GM12878 (cell line): ENCODE measurements around the gene CCDC91. TPM values are rescaled to one million over a fixed set of nuclear protein-coding genes. Genes with fewer than 3 reads are reported as not detected.

Experiments used
- ATAC-seq: fragments of 200-7000 bp; cut with Tn5 transposase; 3 replicates; pipeline ENCODE4 v1.9.1; 2020; ENCODE audit warnings: mild to moderate bottlenecking, moderate library complexity
- BruUV-seq: library from RNA; stranded (reverse); fragments of 400-500 nt; replicated peaks from 2 replicates; lab custom pipeline; 2021; lab: Mats Ljungman, UMichigan
- CTCF ChIA-PET: fragments of 300-600 bp; sonication (Branson Sonifier 250); formaldehyde crosslinking; extraction: SDS; loops from one replicate; lab custom pipeline; 2021; ENCODE audit warnings: inconsistent platforms; lab: Yijun Ruan, JAX
- POLR2A ChIA-PET: fragments of 350-600 bp; formaldehyde crosslinking; extraction: SDS; loops from one replicate; lab custom pipeline; 2021; ENCODE audit warnings: inconsistent platforms; lab: Charles Lee
- RAD21 ChIA-PET: fragments of 300-600 bp; sonication (Branson Sonifier 250); formaldehyde crosslinking; loops from one replicate; lab custom pipeline; 2023; ENCODE audit warnings: antibody characterized with exemption; ENCODE audit not compliant: unreplicated experiment; lab: Charles Lee
- SMC1A ChIA-PET: fragments of 300-600 bp; sonication (Branson Sonifier 250); formaldehyde crosslinking; loops from one replicate; lab custom pipeline; 2023; ENCODE audit not compliant: unreplicated experiment, uncharacterized antibody; lab: Charles Lee
- DNase-seq: peaks from one replicate; pipeline ENCODE4 v3.0.0-alpha.2; 2011; ENCODE audit warnings: low read depth, low spot score
- FAIRE-seq: peaks from 3 replicates; lab custom pipeline; 2011; peaks lifted over from hg19 to GRCh38; lab: Jason Lieb, UNC
- H2AFZ ChIP-seq: 2 replicates; pipeline ENCODE4 v1.6.0; 2011; ENCODE audit warnings: low read depth, low read length, control low read depth; ENCODE audit not compliant: control insufficient read depth
- H3K27ac ChIP-seq: 2 replicates; pipeline ENCODE4 v1.5.1; 2011; ENCODE audit warnings: control low read depth; ENCODE audit not compliant: control insufficient read depth, insufficient read depth
- H3K27me3 ChIP-seq, 2 experiments: replicated peaks in 1 of 2; 2 replicates each; pipeline versions ENCODE4 v1.6.0 to v1.6.1; 2011; ENCODE audit warnings: low read length in 1 of 2; ENCODE audit not compliant: control insufficient read depth in 2 of 2, insufficient read depth in 2 of 2
- H3K36me3 ChIP-seq, 2 experiments: 2 replicates each; pipeline ENCODE4 v1.5.1; 2011; ENCODE audit warnings: low read length in 1 of 2; ENCODE audit not compliant: control insufficient read depth in 2 of 2, insufficient read depth in 2 of 2
- H3K4me1 ChIP-seq: 2 replicates; pipeline ENCODE4 v1.6.1; 2011; ENCODE audit warnings: mild to moderate bottlenecking, low read length, moderate library complexity, mixed read lengths; ENCODE audit not compliant: control insufficient read depth, insufficient read depth
- H3K4me2 ChIP-seq: 2 replicates; pipeline ENCODE4 v1.6.0; 2011; ENCODE audit warnings: control low read depth; ENCODE audit not compliant: control insufficient read depth, insufficient read depth
- H3K4me3 ChIP-seq: fragments of 200-600 bp; sonication (generic); 2 replicates; pipeline ENCODE4 v1.5.1; 2016
- H3K79me2 ChIP-seq: 2 replicates; pipeline ENCODE4 v1.6.0; 2011; ENCODE audit warnings: low read length; ENCODE audit not compliant: control insufficient read depth, insufficient read depth
- H3K9ac ChIP-seq: 2 replicates; pipeline ENCODE4 v1.8.0; 2011; ENCODE audit warnings: low read length, control low read depth, mixed read lengths; ENCODE audit not compliant: control insufficient read depth, insufficient read depth
- H3K9me3 ChIP-seq: replicated peaks from 3 replicates; pipeline ENCODE4 v1.5.1; 2011; ENCODE audit warnings: mild to moderate bottlenecking, low read length; ENCODE audit not compliant: control insufficient read depth, insufficient read depth
- H4K20me1 ChIP-seq: 2 replicates; pipeline ENCODE4 v1.6.0; 2011; ENCODE audit not compliant: control insufficient read depth, insufficient read depth
- EZH2 ChIP-seq: IDR thresholded peaks from 2 replicates; pipeline ENCODE4 v1.6.1; 2012; ENCODE audit warnings: low read depth, mild to moderate bottlenecking, control low read depth, inconsistent platforms, low read length, borderline replicate concordance; ENCODE audit not compliant: control insufficient read depth
- HSF1 ChIP-seq: fragments of 150-350 bp; IDR thresholded peaks from 2 replicates; pipeline ENCODE4 v1.6.1; 2014; ENCODE audit warnings: mild to moderate bottlenecking, low read depth, low read length
- RELA ChIP-seq: fragments of 450-650 bp; IDR thresholded peaks from 2 replicates; pipeline ENCODE4 v1.8.0; 2014; ENCODE audit warnings: borderline replicate concordance; ENCODE audit not compliant: partially characterized antibody
- SMARCA5 ChIP-seq: fragments of 450-650 bp; IDR thresholded peaks from 2 replicates; pipeline ENCODE4 v1.6.1; 2017; ENCODE audit warnings: mild to moderate bottlenecking
- SPI1 ChIP-seq: IDR thresholded peaks from 2 replicates; pipeline ENCODE4 v1.6.1; 2011; ENCODE audit warnings: low read depth, mild to moderate bottlenecking, low read length, moderate library complexity, borderline replicate concordance; ENCODE audit not compliant: insufficient read depth
- ZNF384 ChIP-seq: IDR thresholded peaks from 2 replicates; pipeline ENCODE4 v1.6.1; 2012; ENCODE audit warnings: low read depth, mild to moderate bottlenecking, low read length, improper control_type of control experiment, borderline replicate concordance
- WGBS: methylation state at CpG from one replicate; pipeline ENCODE4 v1.1.6; 2016; ENCODE audit warnings: low lambda C conversion rate; ENCODE audit not compliant: insufficient replicate concordance, insufficient coverage; ENCODE audit errors: missing lambda C conversion rate; 5-methylcytosine and 5-hydroxymethylcytosine counted together
- in situ Hi-C: fragments of 300-500 bp; cut with MboI; formaldehyde crosslinking; loops from 9 replicates; pipeline ENCODE4 v1.14.3; 2018; ENCODE audit warnings: mixed read lengths
- intact Hi-C: fragments of 100-400 bp; cut with micrococcal nuclease; formaldehyde crosslinking; loops from one replicate; pipeline ENCODE4 v1.14.2; 2022; ENCODE audit not compliant: unreplicated experiment
- polyA plus RNA-seq, 11 experiments: library from polyadenylated mRNA; depleted of rRNA in 4 of 11; unstranded in 6 of 11; stranded (reverse) in 5 of 11; fragments of >200 nt; fragmentation: Nextera tagmentation in 4 of 11; fragmentation: Illumina TruSeq in 1 of 11; extraction: Ambion mirVana in 4 of 11; extraction: Trizol in 1 of 11; gene quantifications; 1 replicate in 1 of 11; 2 replicates in 10 of 11; pipeline versions ENCODE4 v1.2.1 to v1.2.3, GENCODE V29; 2011 to 2016; ENCODE audit warnings: inconsistent platforms in 2 of 11, missing spikeins in 2 of 11, low read depth in 1 of 11
- total RNA-seq, 4 experiments: library from RNA; depleted of rRNA in 3 of 4; stranded (reverse); fragments of >200 nt in 3 of 4; fragmentation: Illumina TruSeq in 1 of 4; extraction: Trizol in 1 of 4; gene quantifications; 2 replicates each; pipeline versions ENCODE4 v1.2.1 to v1.2.3, GENCODE V29; 2013 to 2021

CCDC91 gene
- total and polyA plus RNA-seq, 10 of the 15 experiments (the other 5 are each of a cell fraction or from before 2014, with no cell fraction given): 6.1 to 24.9 (median 16.5) TPM

DNA sequence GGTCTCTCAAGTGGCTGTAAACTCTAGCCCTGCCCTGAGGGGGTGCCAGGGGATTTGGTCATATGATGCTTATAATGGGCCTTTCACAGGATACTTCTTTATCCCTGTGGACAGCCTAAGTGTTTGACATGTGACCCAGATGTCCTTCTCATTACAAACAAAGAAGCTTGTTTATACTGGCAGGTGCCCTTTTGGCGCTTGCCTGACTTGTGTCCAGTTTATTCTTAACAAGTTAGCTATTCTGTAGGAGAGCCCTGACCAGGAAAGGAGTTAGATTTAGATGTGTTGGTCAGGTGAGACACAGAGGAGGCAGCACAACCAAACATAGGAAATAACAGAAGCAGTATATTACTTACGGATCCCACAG, 51.9 kb downstream of the CCDC91 start:
- H4K20me1 ChIP-seq: no peaks in the 10 kb centered on the region
- ChIA-PET CTCF (no interaction called here), POLR2A (interaction anchor here (1.2 kb wide), 1 partner anchor 11 kb away, joined by 6 read pairs; no protein-coding TSS in a partner anchor), RAD21 (no interaction called here), SMC1A (no interaction called here)
- no peak for TF ChIP-seq SPI1
- no peak for TF ChIP-seq RELA
- no peak for TF ChIP-seq HSF1
- no peak for TF ChIP-seq SMARCA5
- no peak for TF ChIP-seq EZH2
- TF ChIP-seq ZNF384: no peak
- no peaks in the 10 kb centered on the region for H3K4me1 ChIP-seq
- BruUV-seq: no TSS peak
- 100% methylated on average over 2 of the region's 2 CpGs for WGBS
- H3K9ac ChIP-seq: no peak overlapping the region
- H3K36me3 ChIP-seq: no peaks in the 10 kb centered on the region
- H3K79me2 ChIP-seq: no peaks in the 10 kb centered on the region
- intact Hi-C loops (no loop called here), in situ Hi-C loops (no loop called here)
- H3K9me3 ChIP-seq: no peaks in the 10 kb centered on the region; the same call in 2 of the 3 replicates
- no peak for ATAC-seq
- DNase-seq: no peak
- H3K4me3 ChIP-seq: no peak overlapping the region
- no peak overlapping the region for H3K4me2 ChIP-seq
- no peak overlapping the region for H3K27ac ChIP-seq
- H2AFZ ChIP-seq: no peak overlapping the region
- H3K27me3 ChIP-seq: no peaks in the 10 kb centered on the region
- FAIRE-seq: no peak
